HG02759 (cell line): ENCODE results near the gene ZNF667.

Source experiments
- ATAC-seq: cut with Tn5 transposase; IDR thresholded peaks from one replicate; pipeline ENCODE4 v1.9.1; 2021; ENCODE audit warnings: mild to moderate bottlenecking, moderate library complexity; ENCODE audit not compliant: unreplicated experiment

ZNF667 gene

GRCh38 chr19:56476651-56477428, at the start of gene ZNF667:
ZNF667 (minus strand) TSS chr19:56477345; CDS start chr19:56462370, 14,975 bp downstream.
- no peak for ATAC-seq

GRCh38 chr19:56525214-56525860, 48.2 kb upstream of the ZNF667 start:
- no peak for ATAC-seq

GRCh38 chr19:56508290-56508778, 31.2 kb upstream of the ZNF667 start:
- ATAC-seq: no peak

GRCh38 chr19:56507446-56508289, 30.5 kb upstream of the ZNF667 start, which contains the start of gene ZNF471:
ZNF471 (plus strand) TSS chr19:56507855; CDS start chr19:56511572, 3,717 bp downstream.
- peak; percentile 72 for ATAC-seq

- ATAC-seq: no peak
Observed at GRCh38 chr19:56504581-56504980, 27.4 kb upstream of the ZNF667 start.

- ATAC-seq: no peak
Observed at GRCh38 chr19:56491399-56491798, 14.3 kb upstream of the ZNF667 start.

- no peak for ATAC-seq
Observed at GRCh38 chr19:56477429-56478338, 539 bp upstream of the ZNF667 start.

- ATAC-seq: no peak
Observed at GRCh38 chr19:56476093-56476492, 1.1 kb downstream of the ZNF667 start.

- ATAC-seq: no peak
Observed at GRCh38 chr19:56474308-56474707, 2.8 kb downstream of the ZNF667 start.

- ATAC-seq: no peak
Observed at GRCh38 chr19:56441206-56441792, 35.8 kb downstream of the ZNF667 start.

- no peak for ATAC-seq
Observed at GRCh38 chr19:56423985-56424353, 53.2 kb downstream of the ZNF667 start.

- no peak for ATAC-seq
Observed at GRCh38 chr19:56423276-56423984, 53.7 kb downstream of the ZNF667 start.

GRCh38 chr19:56405062-56405461, 72.1 kb downstream of the ZNF667 start:
- no peak for ATAC-seq

GRCh38 chr19:56404705-56405056, 72.5 kb downstream of the ZNF667 start:
- ATAC-seq: peak; percentile 7

GRCh38 chr19:56403764-56404704, 73.1 kb downstream of the ZNF667 start, which contains the start of gene ZNF583:
ZNF583 (plus strand) TSS chr19:56404332; CDS start chr19:56407115, 2,783 bp downstream.
- peak; percentile 90 for ATAC-seq

- ATAC-seq: no peak
Observed at GRCh38 chr19:56403261-56403660, 73.9 kb downstream of the ZNF667 start.

- no peak for ATAC-seq
Observed at GRCh38 chr19:56400485-56400884, 76.7 kb downstream of the ZNF667 start.

GRCh38 chr19:56398809-56399208, 78.3 kb downstream of the ZNF667 start:
- ATAC-seq: no peak
